Dermis microvascular lymphatic vessel endothelial cell (primary cell): ENCODE measurements around the gene PRR7. TPM values are rescaled to one million over a fixed set of nuclear protein-coding genes. Genes with fewer than 3 reads are reported as not detected.

Experiments used
- DNase-seq, 2 donors: peaks; one replicate each; pipeline versions ENCODE4 v3.0.0 to v3.0.0-alpha.2; 2010; ENCODE audit warnings: low read depth in 2 of 2
- total RNA-seq: library from RNA; depleted of rRNA; stranded (reverse); fragments of >200 nt; gene quantifications from 2 replicates; pipeline ENCODE4 v1.2.1, GENCODE V29; 2014

Gene PRR7
- total RNA-seq, 1 donor from 2014 or later, result 2.2 TPM

DNA sequence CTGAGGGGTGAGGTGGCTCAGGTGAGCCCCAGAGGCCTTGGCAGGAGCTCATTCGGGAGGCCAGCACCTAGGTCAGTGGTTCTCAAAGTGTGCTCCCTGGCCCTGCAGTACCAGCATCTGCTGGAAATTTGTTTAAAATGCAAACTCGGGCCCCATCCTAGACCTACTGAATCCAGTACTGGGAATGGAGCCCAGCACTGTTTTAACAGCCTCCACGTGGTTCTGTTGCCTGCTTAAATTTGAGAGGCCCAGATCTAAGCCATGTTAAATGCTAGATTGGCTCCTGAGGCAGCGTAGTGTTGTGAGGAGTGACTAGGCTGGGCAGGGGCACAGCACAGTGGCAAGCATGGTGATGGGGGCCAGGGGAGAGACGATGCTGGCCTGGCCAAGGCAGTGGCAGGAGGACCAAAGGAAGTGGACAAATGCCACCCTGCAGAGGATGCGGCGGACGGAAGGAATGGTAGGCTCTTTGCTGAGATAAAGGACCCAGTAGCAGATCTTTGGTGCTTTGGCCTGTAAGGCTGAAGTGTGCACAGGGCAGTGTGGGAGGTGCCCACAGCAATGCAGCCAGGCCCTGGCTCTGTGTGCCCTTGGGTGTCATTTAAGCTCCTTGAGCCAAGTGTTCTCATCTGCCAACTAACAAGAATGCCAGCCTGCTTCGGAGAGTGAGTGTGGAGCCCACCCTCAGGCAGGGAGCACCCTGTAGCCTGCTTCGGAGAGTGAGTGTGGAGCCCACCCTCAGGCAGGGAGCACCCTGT, 4.2 kb downstream of the PRR7 start:
- DNase-seq, result no peak

DNA sequence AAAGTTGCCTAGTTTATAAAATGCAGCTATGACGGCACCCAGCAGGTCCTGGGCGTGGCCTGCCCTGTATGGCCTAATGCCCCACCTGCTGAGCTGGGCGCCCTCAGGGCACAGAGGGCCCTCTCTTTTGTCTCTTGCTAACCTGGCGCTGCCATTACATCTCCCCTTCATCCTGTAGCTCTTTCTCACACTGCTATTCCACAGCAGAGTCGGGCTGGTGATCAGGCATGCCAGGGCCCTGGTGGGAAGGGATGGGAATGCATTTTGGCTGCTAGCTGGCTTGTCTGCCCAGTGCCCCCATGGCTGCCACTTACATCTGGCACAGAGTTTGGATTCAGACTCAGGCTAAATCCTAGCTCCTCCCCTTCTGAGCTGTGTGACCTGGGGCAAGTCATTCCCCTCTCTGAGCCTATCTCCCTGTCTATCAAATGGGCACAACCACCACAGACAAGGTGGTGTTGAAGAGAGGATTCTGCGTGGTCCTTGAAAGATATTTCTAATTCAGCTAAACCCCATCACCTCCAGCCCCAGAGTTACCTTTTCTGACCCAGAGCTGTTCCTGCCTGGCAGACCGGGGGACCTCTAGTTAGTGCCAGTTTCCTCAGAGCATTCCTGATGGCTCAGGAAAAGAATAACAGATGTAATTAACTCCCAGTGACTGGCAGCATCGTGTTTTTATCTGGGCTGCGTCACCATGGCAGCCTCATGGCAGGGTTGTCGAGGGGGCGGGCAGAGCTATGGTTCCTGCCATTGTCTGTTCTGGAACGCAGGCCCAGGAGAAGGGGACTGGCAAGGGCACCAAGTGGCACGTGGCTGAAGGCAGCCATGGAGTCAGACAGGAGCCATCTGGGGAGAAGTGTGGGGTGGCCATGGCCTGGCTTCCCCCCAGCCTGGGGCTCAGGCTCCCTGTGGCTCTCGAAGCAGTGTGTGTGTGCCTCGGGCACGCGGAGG, 6.3 kb downstream of the PRR7 start:
- DNase-seq, result peak; percentile 56 to 73

DNA sequence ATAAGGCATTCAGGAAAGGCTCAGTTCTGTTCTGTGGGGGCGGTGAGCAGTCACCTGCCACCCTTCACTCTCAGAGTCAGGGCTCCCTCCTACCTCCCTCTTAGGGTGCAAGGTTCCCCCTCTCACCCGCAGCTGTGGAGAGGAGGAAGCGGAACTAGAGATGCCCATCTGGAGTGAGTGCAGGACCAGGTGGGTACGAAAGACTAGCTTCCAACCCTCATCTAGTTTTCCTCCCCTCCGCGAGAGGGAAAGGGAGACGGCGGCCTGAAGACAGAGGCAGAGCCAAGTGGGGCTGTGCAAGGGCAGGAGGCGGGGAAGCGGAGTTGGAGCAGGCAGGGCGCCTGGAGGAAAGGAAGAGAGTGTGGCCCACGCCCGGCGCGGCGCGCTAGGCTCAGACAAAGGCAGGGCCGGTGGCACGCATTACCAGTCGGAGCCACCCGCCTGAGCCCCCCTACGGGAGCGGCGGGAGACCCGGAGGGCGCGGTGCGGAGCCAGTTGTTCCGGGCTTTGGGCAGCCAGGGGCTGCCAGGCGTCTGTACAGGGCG, 7.3 kb downstream of the PRR7 start:
- no peak for DNase-seq

DNA sequence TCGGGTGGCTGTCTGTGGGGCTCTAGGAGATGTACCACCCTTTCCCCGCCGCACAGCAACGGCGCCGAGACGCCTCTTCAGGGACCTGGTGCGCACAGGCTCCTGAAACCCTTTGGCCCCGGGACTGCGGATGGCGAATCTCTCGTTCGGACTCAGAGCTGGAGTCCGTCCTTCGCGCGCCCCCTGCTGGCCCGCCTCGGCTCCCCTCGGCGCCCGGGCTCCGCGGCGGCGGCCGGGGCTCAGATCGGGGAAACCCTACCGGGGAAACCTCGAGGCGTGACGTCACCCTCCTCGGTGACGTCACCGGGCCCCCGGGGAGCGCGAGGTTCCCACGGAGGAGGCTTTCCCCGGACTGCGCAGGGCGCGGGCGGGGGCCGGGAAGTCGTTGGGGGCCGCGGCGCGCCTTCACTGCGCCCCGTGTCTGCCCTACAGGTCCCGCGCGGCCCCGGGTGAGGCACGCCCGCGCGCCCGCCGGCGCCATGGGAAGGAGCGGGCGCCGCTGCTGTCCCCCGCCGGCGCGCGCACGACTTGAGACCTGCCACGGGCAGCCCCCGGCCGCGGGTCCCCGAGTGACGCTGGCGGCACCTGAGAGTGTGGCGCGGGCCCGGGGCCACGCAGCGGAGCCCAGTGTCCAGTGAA, 7.9 kb downstream of the PRR7 start:
- DNase-seq, result peak; percentile 63 to 89

DNA sequence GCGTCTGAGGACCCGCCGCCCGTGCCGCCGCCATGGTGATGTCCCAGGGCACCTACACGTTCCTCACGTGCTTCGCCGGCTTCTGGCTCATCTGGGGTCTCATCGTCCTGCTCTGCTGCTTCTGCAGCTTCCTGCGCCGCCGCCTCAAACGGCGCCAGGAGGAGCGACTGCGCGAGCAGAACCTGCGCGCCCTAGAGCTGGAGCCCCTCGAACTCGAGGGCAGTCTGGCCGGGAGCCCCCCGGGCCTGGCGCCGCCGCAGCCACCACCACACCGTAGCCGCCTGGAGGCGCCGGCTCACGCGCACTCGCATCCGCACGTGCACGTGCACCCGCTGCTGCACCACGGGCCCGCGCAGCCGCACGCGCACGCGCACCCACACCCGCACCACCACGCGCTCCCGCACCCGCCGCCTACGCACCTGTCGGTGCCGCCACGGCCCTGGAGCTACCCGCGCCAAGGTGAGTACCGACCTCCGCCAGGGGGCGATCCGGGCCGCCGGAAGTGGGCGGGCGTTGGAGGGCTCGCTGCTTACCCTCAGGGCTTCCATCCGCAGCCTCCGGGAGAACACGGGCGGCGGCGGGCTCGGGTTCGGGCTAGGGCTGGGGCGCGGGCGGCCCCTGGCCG, 8.5 kb downstream of the PRR7 start:
- peak in 1 of 2 donors; percentile 69 for DNase-seq

DNA sequence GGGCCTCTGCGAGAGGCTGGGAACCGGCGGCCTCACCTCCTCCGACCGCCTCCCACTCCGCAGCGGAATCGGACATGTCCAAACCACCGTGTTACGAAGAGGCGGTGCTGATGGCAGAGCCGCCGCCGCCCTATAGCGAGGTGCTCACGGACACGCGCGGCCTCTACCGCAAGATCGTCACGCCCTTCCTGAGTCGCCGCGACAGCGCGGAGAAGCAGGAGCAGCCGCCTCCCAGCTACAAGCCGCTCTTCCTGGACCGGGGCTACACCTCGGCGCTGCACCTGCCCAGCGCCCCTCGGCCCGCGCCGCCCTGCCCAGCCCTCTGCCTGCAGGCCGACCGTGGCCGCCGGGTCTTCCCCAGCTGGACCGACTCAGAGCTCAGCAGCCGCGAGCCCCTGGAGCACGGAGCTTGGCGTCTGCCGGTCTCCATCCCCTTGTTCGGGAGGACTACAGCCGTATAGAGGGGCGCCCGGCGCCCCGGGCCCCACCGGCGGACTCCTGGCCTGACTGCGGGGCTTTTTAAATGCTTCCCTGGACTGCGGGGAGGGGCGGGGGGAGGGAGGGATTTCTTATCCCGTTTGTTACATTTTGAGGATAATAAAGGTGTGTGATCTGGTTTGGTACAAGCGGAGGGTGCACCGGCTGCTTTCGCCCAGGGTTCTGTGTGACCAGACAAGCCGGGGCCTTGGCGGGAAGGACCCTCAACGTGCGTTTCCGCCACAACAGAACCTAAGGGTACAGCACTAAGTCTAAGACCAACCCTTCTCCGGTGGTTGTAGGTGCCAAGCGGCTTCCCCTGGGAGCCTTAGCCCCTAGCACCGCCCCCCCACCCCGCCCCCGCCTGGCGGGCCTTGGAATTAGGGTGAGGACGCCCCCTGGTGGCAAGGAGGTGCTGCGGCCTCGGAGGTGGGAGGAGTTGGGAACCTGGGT, 9.3 kb downstream of the PRR7 start:
- peak; percentile 45 to 86 for DNase-seq

DNA sequence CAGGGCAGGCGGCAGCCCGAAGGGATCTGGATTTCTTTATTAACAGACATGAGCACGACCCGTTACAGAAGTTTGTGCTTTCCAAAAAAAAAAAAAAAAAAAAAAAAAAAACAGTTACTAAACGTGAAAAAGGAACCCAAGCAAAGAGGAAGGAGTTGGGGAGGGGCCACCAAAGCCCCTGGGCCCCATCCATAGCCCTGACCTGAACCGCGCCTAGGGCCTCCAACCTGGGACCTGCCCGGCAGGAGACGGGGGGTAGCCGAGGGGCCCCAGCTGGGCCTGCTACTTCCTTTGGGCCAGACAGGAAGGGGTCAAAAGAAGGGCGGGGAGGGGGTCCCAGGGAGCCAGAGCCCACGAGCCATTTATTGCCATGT, 10.0 kb downstream of the PRR7 start:
- no peak for DNase-seq

DNA sequence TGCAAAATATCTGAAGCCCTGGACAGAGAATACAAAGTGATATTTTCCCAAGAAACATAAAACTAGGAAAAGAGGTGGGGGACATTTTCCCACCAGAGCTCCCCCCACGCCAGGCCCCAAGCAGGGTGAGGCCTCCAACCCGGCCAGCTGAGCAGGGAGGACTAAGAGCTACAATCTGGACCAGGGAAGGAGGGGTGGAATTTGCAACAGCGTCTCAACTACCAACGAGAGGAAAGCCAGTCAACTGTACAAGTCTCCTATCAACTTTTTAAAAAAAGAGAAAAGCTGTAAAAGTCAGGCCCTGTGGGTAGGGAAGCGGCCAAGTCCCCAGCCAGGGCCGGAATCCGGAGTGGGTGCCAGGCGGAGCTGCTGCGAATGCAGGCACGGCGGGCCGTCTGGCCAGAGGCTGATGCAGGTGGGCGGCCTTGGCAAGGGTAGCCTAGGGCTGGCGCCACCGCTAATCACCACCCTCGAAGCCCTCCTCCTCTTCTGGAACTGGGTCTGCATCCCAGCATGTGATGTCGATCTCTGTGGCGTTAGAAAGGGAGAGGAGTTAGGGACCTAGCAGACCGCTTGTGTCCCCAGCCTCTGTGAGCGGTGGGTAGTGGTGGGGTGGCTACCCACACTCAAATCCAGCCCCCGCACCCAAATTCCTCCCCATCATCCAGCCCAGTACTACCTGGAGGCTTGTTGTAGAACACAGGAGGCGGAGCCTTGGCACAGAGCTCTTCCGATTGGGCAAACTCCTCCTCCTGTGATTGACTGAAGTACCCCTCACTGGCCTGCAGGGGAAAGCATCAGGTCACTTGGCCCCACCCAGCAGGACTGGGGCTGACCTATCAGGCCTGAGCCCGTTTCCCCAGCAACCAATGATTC, 10.6 kb downstream of the PRR7 start:
- peak; percentile 97 for DNase-seq

DNA sequence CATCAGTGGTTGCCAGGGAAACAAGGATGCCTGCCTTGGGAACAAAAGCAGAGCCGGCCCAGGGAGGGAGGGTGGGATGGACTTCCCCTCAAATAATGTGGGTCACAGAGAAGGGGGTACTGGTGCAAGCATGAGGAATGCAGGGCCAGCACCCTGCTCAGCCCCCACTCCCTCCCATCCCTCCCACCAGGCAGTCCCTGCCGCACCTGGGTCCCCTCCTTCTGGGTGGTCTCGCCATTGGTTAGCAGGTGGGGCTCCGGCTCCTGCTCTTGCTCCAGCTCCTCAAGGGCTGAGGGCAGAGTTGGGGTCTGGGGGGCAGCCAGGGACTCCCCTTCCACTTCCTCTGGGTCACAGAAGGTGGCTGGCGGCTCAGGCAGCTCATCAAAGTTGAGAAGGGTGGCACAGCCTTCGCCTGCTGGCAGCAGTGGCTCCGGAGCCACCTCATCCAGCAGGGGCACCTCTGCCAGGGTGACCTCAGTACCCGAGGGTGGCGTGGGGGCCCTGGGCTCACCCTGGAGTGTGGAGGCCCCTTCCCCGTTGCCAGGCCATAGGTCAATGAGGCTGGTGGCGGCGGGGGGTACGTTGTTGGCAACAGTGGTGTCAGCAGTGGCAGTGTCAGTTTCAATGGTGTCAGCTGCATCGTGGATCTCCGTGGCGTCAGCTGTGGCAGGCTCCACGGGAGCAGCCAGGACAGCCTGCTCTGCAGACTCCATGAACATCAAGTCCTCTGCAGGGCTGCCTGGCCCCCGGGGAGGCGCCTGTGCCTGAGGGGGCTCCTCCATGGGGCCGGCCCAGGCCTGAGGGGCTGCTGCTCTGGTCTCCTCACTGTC, 11.5 kb downstream of the PRR7 start:
- no peak for DNase-seq

DNA sequence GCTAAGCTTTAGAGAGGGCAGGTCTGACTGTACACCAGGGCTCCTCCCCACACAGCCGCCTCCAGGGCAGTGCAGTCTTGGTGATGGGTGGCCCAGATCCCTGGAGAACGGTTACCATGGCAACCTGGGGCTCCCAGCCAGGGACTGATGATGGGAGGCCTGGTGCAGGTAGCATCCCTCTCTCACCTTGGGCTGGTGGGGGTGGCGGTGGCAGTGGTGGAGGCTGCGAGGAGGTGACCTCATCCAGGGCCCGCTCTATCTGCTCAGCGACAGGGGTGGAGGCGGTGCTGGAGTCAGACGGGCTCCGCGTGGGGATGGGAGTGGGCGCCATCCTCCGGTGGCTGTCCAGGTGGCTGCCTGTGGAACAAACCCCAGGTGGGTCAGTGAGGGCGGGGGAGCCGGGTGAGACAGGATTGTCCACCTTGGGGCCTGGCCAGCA, 12.3 kb downstream of the PRR7 start:
- DNase-seq, result no peak

DNA sequence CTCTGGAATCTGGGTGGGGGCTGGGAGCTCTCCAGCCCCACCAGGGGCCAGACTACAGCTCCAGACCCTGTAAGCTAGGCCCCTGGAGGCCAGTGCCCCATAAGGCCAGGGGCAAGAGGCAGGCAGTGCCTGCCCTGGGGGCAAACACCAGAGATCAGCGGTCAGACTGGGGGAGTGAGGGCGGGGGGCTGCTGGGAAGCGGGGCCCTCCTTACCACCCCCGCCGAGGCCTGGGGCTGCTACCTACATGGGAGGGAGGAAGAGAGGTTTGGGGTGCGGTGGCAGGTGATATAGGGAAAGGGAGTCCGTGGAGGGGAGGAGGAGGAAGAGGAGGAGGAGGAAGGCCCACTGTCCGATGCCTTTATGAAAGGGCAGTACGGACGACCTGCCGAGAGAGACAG, 12.7 kb downstream of the PRR7 start:
- DNase-seq, result no peak

DNA sequence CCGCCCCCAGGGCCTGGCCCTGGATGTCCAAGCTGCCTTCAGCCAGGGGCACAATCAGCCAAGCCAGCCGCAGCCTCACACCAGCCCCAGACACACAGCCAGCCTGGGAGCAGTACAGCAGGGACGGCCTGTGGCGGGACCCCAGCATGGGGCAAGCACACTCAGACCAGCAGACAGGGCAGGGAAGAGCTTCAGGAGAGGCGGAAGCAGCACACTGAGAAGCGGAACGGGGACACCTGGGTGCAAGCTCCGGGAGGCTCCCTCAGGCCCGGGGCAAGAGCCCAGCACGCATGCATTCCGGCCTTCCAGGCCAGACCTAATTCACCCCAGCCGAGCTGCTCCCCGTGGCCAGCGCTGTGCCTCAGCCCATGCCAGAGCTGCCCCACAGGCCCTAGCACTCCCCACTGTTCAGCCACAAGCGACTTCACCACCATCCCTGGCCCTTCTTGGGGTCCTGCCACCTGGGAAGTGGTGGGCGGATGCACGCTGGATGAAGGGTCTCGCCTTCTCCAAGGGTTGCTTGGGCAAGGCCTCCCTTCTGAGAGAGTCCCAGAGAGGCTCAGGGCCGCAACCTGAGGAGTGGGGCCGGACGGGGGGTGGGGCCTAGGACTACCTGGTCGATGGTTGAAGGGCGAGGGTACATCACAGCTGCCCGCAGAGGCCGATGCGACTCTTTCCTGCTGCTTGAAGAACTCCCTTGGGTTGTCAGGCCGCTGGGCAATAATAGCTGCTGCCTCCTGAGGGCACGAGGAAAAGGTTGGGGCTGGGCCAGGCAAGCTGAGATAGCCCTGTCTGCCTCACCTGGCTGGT, 13.4 kb downstream of the PRR7 start:
- no peak for DNase-seq

DNA sequence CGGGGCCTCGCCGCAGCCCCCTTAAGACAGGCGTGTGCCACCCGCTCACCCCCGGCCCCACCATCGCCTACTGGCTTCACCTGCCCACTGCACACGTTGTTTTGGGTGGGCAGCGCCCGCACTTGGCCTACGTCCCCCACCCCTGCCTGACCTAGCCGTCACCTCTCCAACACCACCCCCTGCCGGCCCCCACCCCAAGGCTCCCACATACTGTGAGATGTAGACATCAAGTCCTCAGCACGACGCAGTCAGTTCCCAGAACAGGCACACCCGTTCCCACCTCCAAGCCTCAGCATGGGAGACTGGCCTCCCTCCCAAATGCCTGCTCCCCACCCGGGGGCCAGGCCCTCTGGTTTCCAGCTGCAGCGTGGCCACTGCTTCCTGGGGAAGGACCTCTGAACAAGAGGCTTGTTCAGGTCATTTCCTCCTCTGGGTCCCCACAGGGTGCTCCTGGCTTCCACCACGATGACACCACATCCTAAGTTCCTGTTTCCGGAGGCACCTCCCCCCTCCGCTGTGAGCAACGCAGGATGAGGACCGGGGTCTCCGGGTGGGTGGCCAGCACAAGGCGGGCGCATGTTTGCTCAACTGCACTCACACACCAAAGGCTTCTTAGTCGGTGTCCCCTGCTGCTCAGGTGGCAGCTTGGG, 15.5 kb downstream of the PRR7 start:
- peak; percentile 79 to 87 for DNase-seq

DNA sequence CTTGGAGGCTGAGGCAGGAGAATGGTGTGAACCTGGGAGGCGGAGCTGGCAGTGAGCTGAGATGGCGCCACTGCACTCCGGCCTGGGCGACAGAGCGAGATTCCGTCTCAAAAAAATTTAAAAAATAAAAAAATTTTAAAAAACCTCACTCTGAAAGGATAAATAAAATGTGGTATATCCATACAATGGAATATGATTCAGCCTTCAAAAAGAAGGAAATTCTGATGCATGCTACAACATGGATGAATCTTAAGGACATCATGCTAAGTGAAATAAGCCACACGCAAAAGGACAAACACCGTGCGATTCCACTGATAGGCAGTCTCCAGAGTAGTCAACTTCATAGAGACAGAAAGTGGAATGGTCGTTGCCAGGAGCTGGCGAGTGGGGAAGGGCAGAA, 18.4 kb downstream of the PRR7 start:
- no peak for DNase-seq

DNA sequence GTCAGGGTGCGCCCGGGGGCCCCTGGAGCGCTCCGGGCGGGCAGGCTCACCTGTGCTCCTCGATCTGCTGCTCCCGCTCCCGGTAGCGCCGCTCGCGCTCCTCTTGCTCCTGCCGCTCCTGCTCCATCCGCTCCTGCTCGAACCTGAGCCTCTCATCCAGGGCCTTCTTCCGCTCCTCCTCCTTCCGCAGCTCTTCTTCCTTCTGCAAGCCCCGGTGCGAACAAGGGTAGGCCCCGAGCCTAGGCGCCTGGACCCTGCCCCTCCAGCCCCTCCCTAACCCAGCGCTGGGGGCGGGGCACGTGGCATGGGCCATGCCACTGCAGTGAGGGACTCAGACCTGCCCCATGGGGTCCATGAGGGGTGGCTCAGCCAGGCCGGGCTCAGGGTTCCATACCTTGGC, 20.2 kb downstream of the PRR7 start:
- no peak for DNase-seq

DNA sequence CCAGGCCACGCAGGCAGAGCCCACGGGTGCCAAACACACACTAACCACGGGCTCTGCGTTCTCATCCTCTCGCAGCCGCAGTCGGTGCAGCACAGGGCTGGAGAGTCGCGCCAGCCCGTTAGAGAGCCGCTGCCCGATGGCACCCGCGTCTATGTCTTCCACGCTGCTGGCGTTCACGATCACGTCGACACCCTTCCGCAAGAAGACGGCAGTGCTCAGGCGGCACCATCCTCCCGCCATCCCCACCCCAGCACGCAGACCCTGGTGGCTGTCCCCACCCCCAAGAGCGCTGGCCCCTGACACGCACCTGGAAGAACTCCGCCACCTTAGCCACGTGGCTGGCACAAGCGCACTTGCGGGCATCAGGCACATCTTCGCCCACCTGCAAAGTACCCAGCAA, 20.8 kb downstream of the PRR7 start:
- no peak for DNase-seq

DNA sequence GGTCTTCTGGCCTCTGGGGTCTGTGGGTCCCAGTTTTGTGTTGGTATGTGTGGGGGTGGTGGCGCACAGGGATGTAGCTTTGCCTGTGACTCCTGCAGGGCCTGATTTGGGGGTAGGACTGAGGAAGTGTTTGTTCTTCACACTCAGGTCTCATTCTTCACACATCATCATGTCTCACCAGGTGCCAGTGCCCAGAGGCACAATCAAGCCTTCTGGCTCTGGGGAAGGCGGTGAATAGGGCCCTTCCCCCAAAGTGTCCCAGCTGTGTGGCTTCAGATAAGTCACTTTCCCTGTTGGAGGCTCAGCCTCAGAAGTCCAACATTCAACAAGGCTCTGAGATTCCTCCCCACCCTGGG, 21.7 kb downstream of the PRR7 start:
- DNase-seq, result no peak
